ENCODE results near the gene RELN. TPM values are rescaled to one million over a fixed set of nuclear protein-coding genes. Genes with fewer than 3 reads are reported as not detected.

RELN gene
- total RNA-seq, 2 donors from 2014 or later: 6.9 to 8.0 TPM

DNA sequence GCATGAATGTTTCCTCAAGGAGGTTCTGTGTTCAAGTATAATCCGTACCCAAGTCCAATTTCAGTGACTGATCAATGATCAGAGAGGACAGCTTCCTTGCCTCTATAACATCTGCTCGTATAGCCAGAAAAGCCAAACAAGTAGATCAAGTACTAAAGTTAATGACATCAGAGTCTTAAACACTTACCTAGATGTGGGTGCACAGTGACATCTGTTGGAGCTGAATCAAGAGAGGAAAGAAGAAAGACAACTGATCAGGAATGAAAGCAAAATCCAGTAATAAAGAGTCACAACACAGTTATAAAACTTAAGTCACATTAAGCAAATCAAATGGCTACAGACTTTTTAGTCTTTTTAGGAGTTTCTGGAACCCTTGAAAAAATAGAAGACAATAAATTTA lies 236.5 kb downstream of the RELN start:
- TF ChIP-seq, protein P1, sequence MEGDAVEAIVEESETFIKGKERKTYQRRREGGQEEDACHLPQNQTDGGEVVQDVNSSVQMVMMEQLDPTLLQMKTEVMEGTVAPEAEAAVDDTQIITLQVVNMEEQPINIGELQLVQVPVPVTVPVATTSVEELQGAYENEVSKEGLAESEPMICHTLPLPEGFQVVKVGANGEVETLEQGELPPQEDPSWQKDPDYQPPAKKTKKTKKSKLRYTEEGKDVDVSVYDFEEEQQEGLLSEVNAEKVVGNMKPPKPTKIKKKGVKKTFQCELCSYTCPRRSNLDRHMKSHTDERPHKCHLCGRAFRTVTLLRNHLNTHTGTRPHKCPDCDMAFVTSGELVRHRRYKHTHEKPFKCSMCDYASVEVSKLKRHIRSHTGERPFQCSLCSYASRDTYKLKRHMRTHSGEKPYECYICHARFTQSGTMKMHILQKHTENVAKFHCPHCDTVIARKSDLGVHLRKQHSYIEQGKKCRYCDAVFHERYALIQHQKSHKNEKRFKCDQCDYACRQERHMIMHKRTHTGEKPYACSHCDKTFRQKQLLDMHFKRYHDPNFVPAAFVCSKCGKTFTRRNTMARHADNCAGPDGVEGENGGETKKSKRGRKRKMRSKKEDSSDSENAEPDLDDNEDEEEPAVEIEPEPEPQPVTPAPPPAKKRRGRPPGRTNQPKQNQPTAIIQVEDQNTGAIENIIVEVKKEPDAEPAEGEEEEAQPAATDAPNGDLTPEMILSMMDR (IDR thresholded peaks at IDR 0.05): no peak
- Histone ChIP-seq H3K27me3 (no peaks in the 10 kb centered on the region), H3K27ac (no peak overlapping the region), H3K4me3 (no peak overlapping the region), H3K36me3 (no peaks in the 10 kb centered on the region), H3K9me3 (no peaks in the 10 kb centered on the region), H3K4me1 (no peaks in the 10 kb centered on the region)
- DNase-seq (ENCODE audit: low spot score): no peak

DNA sequence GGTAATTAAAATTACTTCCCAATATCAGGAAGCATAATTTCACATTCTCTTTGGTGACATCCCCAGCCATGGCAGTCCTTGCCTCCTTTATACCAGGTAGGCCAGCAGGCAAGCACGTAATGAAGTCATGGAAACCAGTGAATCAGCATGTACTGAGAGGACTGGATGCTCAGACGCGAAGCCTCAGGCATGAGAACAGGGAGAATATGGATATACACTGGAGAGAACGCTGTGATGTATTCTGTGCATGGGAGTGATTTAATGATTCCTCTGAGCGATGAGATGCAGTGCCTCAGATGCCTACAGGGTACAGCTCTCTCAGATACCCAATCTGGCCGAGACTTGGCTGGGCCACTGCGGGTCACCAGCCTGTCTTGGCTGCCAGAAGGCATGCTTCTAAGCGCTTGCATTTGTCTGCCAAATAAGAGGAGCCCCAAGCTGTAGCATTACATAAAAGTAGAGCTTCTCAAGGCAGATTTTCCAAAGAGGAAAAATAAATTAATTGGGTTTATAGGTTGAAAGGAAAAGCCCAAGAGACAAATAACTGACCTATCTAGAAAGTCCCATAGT lies 238.1 kb downstream of the RELN start:
- Histone ChIP-seq H3K9me3 (no peaks in the 10 kb centered on the region), H3K4me1 (no peaks in the 10 kb centered on the region), H3K27me3 (no peaks in the 10 kb centered on the region), H3K27ac (no peak overlapping the region), H3K36me3 (no peaks in the 10 kb centered on the region), H3K4me3 (no peak overlapping the region)
- TF ChIP-seq, protein P1 (IDR thresholded peaks at IDR 0.05): no peak
- no peak for DNase-seq (ENCODE audit: low spot score)

DNA sequence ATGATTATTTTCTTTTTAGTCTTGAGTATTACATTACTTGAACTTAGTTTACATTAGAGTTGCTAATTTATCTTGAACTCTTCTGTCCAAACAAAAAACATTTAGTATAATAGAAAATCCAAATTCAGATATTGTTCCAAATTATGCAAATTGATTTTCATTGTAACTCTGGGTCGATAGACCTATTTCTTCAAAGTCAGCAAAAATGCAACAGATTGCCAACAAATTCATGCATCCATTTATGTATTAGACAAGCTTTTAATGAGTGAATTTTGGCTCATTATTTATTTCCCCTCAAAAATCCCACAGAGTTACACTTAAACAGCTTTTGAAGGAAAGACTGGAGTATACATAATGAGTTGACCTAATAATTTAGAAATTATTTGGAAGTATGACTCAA lies 240.8 kb downstream of the RELN start:
- H3K4me3 ChIP-seq: no peak overlapping the region
- TF ChIP-seq, protein P1 (IDR thresholded peaks at IDR 0.05): no peak
- H3K36me3 ChIP-seq: no peaks in the 10 kb centered on the region
- DNase-seq (ENCODE audit: low spot score): no peak
- no peaks in the 10 kb centered on the region for H3K9me3 ChIP-seq
- no peaks in the 10 kb centered on the region for H3K4me1 ChIP-seq
- H3K27me3 ChIP-seq: no peaks in the 10 kb centered on the region
- H3K27ac ChIP-seq: no peak overlapping the region

DNA sequence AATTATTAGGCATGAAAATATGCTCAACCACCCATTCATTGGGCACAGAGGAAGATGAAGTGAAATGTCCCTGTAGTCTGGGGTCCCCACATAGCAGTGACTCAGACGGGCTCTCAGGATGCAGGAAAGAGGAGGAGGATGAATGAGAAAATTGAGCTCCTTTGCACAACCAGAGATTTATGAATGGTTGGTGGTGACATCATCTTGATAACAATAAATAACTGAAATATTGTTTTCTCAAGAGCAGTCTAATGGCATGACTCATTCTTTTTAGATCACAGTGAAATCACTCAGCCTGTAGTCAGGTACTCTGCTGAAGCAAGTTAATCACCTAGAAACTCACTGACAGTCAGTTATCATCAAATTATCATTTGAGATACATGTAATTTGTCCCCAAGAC lies 254.1 kb downstream of the RELN start:
- H3K36me3 ChIP-seq: no peaks in the 10 kb centered on the region
- H3K27me3 ChIP-seq: no peaks in the 10 kb centered on the region
- no peak overlapping the region for H3K27ac ChIP-seq
- H3K4me1 ChIP-seq: no peaks in the 10 kb centered on the region
- no peak for DNase-seq (ENCODE audit: low spot score)
- H3K9me3 ChIP-seq: no peaks in the 10 kb centered on the region
- TF ChIP-seq, protein P1 (IDR thresholded peaks at IDR 0.05): no peak
- no peak overlapping the region for H3K4me3 ChIP-seq

DNA sequence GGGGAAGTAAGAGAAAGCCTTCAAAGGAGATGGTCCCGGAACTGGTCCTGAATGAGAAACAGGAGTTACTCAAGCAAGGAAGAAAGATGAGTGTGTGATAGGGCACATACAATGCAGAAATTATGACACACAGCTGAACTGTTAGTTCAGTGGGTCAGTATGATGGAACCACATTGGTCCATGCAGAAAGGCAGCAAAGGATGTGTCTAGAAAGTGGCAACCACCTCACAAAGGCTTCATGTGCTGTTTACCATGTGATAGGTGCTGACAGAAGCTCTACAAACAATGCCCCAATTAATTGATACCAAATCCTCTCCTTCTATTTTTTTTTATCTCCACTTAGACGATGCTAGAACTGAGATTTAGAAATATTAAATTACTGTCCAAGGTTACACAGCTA lies 258.3 kb downstream of the RELN start:
- TF ChIP-seq, protein P1 (IDR thresholded peaks at IDR 0.05): no peak
- DNase-seq (ENCODE audit: low spot score): no peak
- H3K9me3 ChIP-seq: no peaks in the 10 kb centered on the region
- no peak overlapping the region for H3K4me3 ChIP-seq
- no peaks in the 10 kb centered on the region for H3K4me1 ChIP-seq
- H3K27me3 ChIP-seq: no peaks in the 10 kb centered on the region
- H3K36me3 ChIP-seq: no peaks in the 10 kb centered on the region
- H3K27ac ChIP-seq: no peak overlapping the region

DNA sequence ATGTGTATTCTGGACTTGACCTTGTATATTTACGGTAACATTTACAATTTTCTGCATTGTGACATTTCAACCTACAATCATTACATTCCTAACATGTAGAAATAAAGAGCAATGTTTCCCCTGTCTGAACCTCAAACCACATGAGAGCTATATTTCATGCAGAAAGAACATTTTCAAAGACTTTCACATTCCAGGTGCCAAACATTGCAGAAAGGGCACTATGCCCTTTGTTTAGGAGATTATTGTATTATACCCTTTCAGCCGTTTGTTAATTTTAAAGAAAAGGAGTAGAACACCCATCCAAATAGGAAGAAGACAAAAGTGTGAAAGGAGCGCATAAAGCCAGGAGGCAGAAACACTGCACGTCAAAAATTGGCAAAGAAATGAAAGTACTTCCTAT lies 260.4 kb downstream of the RELN start:
- Histone ChIP-seq H3K27me3 (no peaks in the 10 kb centered on the region), H3K27ac (no peak overlapping the region), H3K36me3 (no peaks in the 10 kb centered on the region), H3K9me3 (no peaks in the 10 kb centered on the region), H3K4me1 (no peaks in the 10 kb centered on the region), H3K4me3 (no peak overlapping the region)
- no peak for DNase-seq (ENCODE audit: low spot score)
- TF ChIP-seq, protein P1 (IDR thresholded peaks at IDR 0.05): no peak
